GM23338 (cell line): ENCODE data around the gene GPR156. TPM values are rescaled to one million over a fixed set of nuclear protein-coding genes. Genes with fewer than 3 reads are reported as not detected.

Source experiments
- ATAC-seq: fragments of 200-7000 bp; cut with Tn5 transposase; 3 replicates; pipeline ENCODE4 v1.9.1; 2020
- DNase-seq: peaks from one replicate; pipeline ENCODE4 v3.0.0-alpha.2; 2015; ENCODE audit warnings: low spot score
- H2AFZ ChIP-seq: fragments of 200-600 bp; sonication (generic); 2 replicates; pipeline ENCODE4 v1.8.0; 2016; ENCODE audit warnings: antibody characterized with exemption, mild to moderate bottlenecking, moderate library complexity
- H3F3A ChIP-seq: fragments of 200-600 bp; sonication (generic); replicated peaks from 2 replicates; pipeline ENCODE4 v1.8.0; 2017; ENCODE audit warnings: antibody characterized with exemption, mixed run types, low read depth
- H3K27ac ChIP-seq: fragments of 200-600 bp; sonication (generic); 2 replicates; pipeline ENCODE4 v1.6.1; 2016; ENCODE audit warnings: low read depth
- H3K27me3 ChIP-seq: fragments of 200-600 bp; sonication (generic); 2 replicates; pipeline ENCODE4 v1.8.0; 2016; ENCODE audit warnings: mild to moderate bottlenecking, mixed run types, moderate library complexity; ENCODE audit not compliant: insufficient read depth
- H3K36me3 ChIP-seq: fragments of 200-600 bp; sonication (generic); 2 replicates; pipeline ENCODE4 v1.8.0; 2016; ENCODE audit warnings: mild to moderate bottlenecking; ENCODE audit not compliant: insufficient read depth
- H3K4me1 ChIP-seq: fragments of 200-600 bp; sonication (generic); 2 replicates; pipeline ENCODE4 v1.8.0; 2016; ENCODE audit warnings: mild to moderate bottlenecking, moderate library complexity; ENCODE audit not compliant: insufficient read depth
- H3K4me2 ChIP-seq: fragments of 200-600 bp; sonication (generic); 2 replicates; pipeline ENCODE4 v1.7.1; 2017; ENCODE audit warnings: mixed run types
- H3K4me3 ChIP-seq: fragments of 200-600 bp; sonication (generic); 2 replicates; pipeline ENCODE4 v1.6.1; 2016; ENCODE audit warnings: mixed run types
- H3K79me2 ChIP-seq: fragments of 200-600 bp; sonication (generic); replicated peaks from 2 replicates; pipeline ENCODE4 v1.8.0; 2017; ENCODE audit warnings: mild to moderate bottlenecking; ENCODE audit not compliant: insufficient read depth
- H3K9me2 ChIP-seq: fragments of 200-600 bp; sonication (generic); 2 replicates; pipeline ENCODE4 v1.8.0; 2017; ENCODE audit not compliant: insufficient read depth
- H4K20me1 ChIP-seq: fragments of 200-600 bp; sonication (generic); replicated peaks from 2 replicates; pipeline ENCODE4 v1.8.0; 2017; ENCODE audit warnings: mild to moderate bottlenecking; ENCODE audit not compliant: insufficient read depth
- H3K27ac Mint-ChIP-seq: 2 replicates; pipeline ENCODE4 v1.8.0; 2020; ENCODE audit warnings: inconsistent platforms, mild to moderate bottlenecking, moderate library complexity, mixed read lengths
- H3K27me3 Mint-ChIP-seq: 3 replicates; pipeline ENCODE4 v1.8.0; 2022; ENCODE audit warnings: low read depth, mild to moderate bottlenecking, moderate library complexity, mixed read lengths, inconsistent platforms; ENCODE audit not compliant: insufficient read depth, poor library complexity
- H3K36me3 Mint-ChIP-seq: 3 replicates; pipeline ENCODE4 v1.8.0; 2021; ENCODE audit warnings: low read depth, mild to moderate bottlenecking, inconsistent platforms, moderate library complexity, mixed read lengths
- H3K4me1 Mint-ChIP-seq: 3 replicates; pipeline ENCODE4 v1.8.0; 2020; ENCODE audit warnings: mild to moderate bottlenecking, inconsistent platforms, mixed read lengths
- H3K4me3 Mint-ChIP-seq: 3 replicates; pipeline ENCODE4 v1.8.0; 2021; ENCODE audit warnings: moderate library complexity, mild to moderate bottlenecking, inconsistent platforms, mixed read lengths
- H3K9me3 Mint-ChIP-seq: 3 replicates; pipeline ENCODE4 v1.8.0; 2020; ENCODE audit warnings: moderate library complexity, mild to moderate bottlenecking, inconsistent platforms, mixed read lengths
- CREB1 ChIP-seq: fragments of 250-450 bp; sonication (Bioruptor Pico); IDR thresholded peaks from 2 replicates; pipeline ENCODE4 v1.5.0; 2020; ENCODE audit warnings: low read depth, mild to moderate bottlenecking, moderate library complexity
- EZH2 ChIP-seq: fragments of 200-600 bp; sonication (generic); IDR thresholded peaks from one replicate; pipeline ENCODE4 v1.8.0; 2017; ENCODE audit warnings: antibody characterized with exemption, mild to moderate bottlenecking, low read depth; ENCODE audit not compliant: unreplicated experiment
- EZH2phosphoT487 ChIP-seq: fragments of 200-600 bp; sonication (generic); IDR thresholded peaks from one replicate; pipeline ENCODE4 v1.8.1; 2018; ENCODE audit warnings: antibody characterized with exemption; ENCODE audit not compliant: unreplicated experiment
- JUNB ChIP-seq: IDR thresholded peaks from one replicate; pipeline ENCODE4 v1.6.1; 2016; ENCODE audit warnings: antibody characterized with exemption; ENCODE audit not compliant: unreplicated experiment
- NANOG ChIP-seq: IDR thresholded peaks from 2 replicates; pipeline ENCODE4 v1.6.1; 2016; ENCODE audit warnings: antibody characterized with exemption, borderline replicate concordance
- POLR2AphosphoS5 ChIP-seq: IDR thresholded peaks from 2 replicates; pipeline ENCODE4 v1.6.1; 2016; ENCODE audit warnings: antibody characterized with exemption, low read depth
- STAT1 ChIP-seq: IDR thresholded peaks from one replicate; pipeline ENCODE4 v1.6.1; 2016; ENCODE audit warnings: antibody characterized with exemption; ENCODE audit not compliant: unreplicated experiment
- ZNF114 ChIP-seq: fragments of 250-450 bp; sonication (Bioruptor Pico); IDR thresholded peaks from 2 replicates; pipeline ENCODE4 v1.5.0; 2020; ENCODE audit warnings: mild to moderate bottlenecking, moderate library complexity
- ZNF331 ChIP-seq: fragments of 250-450 bp; sonication (Bioruptor Pico); IDR thresholded peaks from 2 replicates; pipeline ENCODE4 v1.5.0; 2020; ENCODE audit warnings: low read depth, mild to moderate bottlenecking, moderate library complexity
- polyA plus RNA-seq: library from polyadenylated mRNA; unstranded; fragments of >200 nt; fragmentation: Nextera tagmentation; extraction: Ambion mirVana; gene quantifications from 2 replicates; pipeline ENCODE4 v1.2.1, GENCODE V29; 2016
- total RNA-seq: library from RNA; depleted of rRNA; stranded (reverse); fragments of >200 nt; shearing (Covaris generic); gene quantifications from 2 replicates; pipeline ENCODE4 v1.2.3, GENCODE V29; 2014
- TF ChIP-seq, protein P1 (sequence below): fragments of 250-450 bp; sonication (Bioruptor Pico); IDR thresholded peaks from 2 replicates; pipeline ENCODE4 v1.5.0; 2020; ENCODE audit warnings: mild to moderate bottlenecking, moderate library complexity
- TF ChIP-seq, protein P2 (sequence below): IDR thresholded peaks from one replicate; pipeline ENCODE4 v1.6.1; 2018; ENCODE audit warnings: antibody characterized with exemption; ENCODE audit not compliant: unreplicated experiment
- TF ChIP-seq, protein P3 (sequence below): IDR thresholded peaks from 2 replicates; pipeline ENCODE4 v1.6.1; 2016; ENCODE audit warnings: antibody characterized with exemption
- TF ChIP-seq, protein P4 (sequence below), 2 experiments: fragments of 200-600 bp in 1 of 2; sonication (generic) in 1 of 2; conservative IDR thresholded peaks; 2 replicates each; pipeline versions ENCODE4 v1.5.1 to v1.6.1; 2016 to 2017; ENCODE audit warnings: antibody characterized with exemption in 2 of 2, low read depth in 2 of 2, mild to moderate bottlenecking in 2 of 2, moderate library complexity in 1 of 2

Gene GPR156
- total and polyA plus RNA-seq, 2 experiments from 2014 or later = 0.50 to 2.5 TPM

DNA sequence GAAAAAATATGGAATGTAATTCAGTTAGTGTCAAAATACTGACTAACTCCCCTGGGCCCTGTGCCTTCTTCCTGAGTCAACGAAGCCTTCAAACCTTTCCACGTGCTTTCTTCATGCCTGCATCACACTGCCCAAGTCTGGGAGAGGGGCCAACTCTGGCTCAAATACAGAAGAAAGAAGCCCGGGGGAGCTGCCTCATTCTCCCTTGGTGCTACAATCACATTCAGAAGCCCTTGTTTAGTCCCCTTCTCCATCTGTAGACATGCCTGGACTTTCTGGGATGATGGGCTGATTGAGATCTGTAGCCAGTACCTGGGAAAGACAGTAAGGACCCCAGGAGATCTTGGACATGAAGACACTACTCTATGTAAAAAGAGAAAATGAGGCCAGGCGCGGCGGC, 113.0 kb downstream of the GPR156 start:
- Mint-ChIP-seq H3K9me3 (no peaks in the 10 kb centered on the region), H3K27ac (no peak overlapping the region), H3K4me1 (peaks cover 3% of the 10 kb centered on the region; the same call in 2 of the 3 replicates), H3K4me3 (no peak overlapping the region), H3K36me3 (no peaks in the 10 kb centered on the region), H3K27me3 (peaks cover 4% of the 10 kb centered on the region)
- H4K20me1 ChIP-seq = no peaks in the 10 kb centered on the region
- H3K27me3 ChIP-seq = no peaks in the 10 kb centered on the region
- DNase-seq (no peak), ATAC-seq (no peak)
- H3K4me1 ChIP-seq = peaks cover 4% of the 10 kb centered on the region
- H3F3A ChIP-seq = no peaks in the 10 kb centered on the region
- H2AFZ ChIP-seq = no peak overlapping the region
- H3K36me3 ChIP-seq = no peaks in the 10 kb centered on the region
- no peaks in the 10 kb centered on the region for H3K9me2 ChIP-seq
- no peak overlapping the region for H3K27ac ChIP-seq
- TF ChIP-seq JUNB = no peak
- no peak for TF ChIP-seq ZNF114 (CRISPR knock-in tag)
- no peak for TF ChIP-seq STAT1
- TF ChIP-seq, protein P1, sequence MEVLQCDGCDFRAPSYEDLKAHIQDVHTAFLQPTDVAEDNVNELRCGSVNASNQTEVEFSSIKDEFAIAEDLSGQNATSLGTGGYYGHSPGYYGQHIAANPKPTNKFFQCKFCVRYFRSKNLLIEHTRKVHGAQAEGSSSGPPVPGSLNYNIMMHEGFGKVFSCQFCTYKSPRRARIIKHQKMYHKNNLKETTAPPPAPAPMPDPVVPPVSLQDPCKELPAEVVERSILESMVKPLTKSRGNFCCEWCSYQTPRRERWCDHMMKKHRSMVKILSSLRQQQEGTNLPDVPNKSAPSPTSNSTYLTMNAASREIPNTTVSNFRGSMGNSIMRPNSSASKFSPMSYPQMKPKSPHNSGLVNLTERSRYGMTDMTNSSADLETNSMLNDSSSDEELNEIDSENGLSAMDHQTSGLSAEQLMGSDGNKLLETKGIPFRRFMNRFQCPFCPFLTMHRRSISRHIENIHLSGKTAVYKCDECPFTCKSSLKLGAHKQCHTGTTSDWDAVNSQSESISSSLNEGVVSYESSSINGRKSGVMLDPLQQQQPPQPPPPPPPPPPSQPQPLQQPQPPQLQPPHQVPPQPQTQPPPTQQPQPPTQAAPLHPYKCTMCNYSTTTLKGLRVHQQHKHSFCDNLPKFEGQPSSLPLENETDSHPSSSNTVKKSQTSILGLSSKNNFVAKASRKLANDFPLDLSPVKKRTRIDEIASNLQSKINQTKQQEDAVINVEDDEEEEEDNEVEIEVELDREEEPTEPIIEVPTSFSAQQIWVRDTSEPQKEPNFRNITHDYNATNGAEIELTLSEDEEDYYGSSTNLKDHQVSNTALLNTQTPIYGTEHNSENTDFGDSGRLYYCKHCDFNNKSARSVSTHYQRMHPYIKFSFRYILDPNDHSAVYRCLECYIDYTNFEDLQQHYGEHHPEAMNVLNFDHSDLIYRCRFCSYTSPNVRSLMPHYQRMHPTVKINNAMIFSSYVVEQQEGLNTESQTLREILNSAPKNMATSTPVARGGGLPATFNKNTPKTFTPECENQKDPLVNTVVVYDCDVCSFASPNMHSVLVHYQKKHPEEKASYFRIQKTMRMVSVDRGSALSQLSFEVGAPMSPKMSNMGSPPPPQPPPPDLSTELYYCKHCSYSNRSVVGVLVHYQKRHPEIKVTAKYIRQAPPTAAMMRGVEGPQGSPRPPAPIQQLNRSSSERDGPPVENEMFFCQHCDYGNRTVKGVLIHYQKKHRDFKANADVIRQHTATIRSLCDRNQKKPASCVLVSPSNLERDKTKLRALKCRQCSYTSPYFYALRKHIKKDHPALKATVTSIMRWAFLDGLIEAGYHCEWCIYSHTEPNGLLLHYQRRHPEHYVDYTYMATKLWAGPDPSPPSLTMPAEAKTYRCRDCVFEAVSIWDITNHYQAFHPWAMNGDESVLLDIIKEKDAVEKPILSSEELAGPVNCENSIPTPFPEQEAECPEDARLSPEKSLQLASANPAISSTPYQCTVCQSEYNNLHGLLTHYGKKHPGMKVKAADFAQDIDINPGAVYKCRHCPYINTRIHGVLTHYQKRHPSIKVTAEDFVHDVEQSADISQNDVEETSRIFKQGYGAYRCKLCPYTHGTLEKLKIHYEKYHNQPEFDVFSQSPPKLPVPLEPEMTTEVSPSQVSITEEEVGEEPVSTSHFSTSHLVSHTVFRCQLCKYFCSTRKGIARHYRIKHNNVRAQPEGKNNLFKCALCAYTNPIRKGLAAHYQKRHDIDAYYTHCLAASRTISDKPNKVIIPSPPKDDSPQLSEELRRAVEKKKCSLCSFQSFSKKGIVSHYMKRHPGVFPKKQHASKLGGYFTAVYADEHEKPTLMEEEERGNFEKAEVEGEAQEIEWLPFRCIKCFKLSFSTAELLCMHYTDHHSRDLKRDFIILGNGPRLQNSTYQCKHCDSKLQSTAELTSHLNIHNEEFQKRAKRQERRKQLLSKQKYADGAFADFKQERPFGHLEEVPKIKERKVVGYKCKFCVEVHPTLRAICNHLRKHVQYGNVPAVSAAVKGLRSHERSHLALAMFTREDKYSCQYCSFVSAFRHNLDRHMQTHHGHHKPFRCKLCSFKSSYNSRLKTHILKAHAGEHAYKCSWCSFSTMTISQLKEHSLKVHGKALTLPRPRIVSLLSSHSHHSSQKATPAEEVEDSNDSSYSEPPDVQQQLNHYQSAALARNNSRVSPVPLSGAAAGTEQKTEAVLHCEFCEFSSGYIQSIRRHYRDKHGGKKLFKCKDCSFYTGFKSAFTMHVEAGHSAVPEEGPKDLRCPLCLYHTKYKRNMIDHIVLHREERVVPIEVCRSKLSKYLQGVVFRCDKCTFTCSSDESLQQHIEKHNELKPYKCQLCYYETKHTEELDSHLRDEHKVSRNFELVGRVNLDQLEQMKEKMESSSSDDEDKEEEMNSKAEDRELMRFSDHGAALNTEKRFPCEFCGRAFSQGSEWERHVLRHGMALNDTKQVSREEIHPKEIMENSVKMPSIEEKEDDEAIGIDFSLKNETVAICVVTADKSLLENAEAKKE (CRISPR knock-in tag) = no peak
- no peak for TF ChIP-seq EZH2
- TF ChIP-seq, protein P2, sequence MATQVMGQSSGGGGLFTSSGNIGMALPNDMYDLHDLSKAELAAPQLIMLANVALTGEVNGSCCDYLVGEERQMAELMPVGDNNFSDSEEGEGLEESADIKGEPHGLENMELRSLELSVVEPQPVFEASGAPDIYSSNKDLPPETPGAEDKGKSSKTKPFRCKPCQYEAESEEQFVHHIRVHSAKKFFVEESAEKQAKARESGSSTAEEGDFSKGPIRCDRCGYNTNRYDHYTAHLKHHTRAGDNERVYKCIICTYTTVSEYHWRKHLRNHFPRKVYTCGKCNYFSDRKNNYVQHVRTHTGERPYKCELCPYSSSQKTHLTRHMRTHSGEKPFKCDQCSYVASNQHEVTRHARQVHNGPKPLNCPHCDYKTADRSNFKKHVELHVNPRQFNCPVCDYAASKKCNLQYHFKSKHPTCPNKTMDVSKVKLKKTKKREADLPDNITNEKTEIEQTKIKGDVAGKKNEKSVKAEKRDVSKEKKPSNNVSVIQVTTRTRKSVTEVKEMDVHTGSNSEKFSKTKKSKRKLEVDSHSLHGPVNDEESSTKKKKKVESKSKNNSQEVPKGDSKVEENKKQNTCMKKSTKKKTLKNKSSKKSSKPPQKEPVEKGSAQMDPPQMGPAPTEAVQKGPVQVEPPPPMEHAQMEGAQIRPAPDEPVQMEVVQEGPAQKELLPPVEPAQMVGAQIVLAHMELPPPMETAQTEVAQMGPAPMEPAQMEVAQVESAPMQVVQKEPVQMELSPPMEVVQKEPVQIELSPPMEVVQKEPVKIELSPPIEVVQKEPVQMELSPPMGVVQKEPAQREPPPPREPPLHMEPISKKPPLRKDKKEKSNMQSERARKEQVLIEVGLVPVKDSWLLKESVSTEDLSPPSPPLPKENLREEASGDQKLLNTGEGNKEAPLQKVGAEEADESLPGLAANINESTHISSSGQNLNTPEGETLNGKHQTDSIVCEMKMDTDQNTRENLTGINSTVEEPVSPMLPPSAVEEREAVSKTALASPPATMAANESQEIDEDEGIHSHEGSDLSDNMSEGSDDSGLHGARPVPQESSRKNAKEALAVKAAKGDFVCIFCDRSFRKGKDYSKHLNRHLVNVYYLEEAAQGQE = no peak
- TF ChIP-seq POLR2AphosphoS5 = no peak
- TF ChIP-seq, protein P3, sequence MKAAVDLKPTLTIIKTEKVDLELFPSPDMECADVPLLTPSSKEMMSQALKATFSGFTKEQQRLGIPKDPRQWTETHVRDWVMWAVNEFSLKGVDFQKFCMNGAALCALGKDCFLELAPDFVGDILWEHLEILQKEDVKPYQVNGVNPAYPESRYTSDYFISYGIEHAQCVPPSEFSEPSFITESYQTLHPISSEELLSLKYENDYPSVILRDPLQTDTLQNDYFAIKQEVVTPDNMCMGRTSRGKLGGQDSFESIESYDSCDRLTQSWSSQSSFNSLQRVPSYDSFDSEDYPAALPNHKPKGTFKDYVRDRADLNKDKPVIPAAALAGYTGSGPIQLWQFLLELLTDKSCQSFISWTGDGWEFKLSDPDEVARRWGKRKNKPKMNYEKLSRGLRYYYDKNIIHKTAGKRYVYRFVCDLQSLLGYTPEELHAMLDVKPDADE = no peak
- TF ChIP-seq, protein P4, sequence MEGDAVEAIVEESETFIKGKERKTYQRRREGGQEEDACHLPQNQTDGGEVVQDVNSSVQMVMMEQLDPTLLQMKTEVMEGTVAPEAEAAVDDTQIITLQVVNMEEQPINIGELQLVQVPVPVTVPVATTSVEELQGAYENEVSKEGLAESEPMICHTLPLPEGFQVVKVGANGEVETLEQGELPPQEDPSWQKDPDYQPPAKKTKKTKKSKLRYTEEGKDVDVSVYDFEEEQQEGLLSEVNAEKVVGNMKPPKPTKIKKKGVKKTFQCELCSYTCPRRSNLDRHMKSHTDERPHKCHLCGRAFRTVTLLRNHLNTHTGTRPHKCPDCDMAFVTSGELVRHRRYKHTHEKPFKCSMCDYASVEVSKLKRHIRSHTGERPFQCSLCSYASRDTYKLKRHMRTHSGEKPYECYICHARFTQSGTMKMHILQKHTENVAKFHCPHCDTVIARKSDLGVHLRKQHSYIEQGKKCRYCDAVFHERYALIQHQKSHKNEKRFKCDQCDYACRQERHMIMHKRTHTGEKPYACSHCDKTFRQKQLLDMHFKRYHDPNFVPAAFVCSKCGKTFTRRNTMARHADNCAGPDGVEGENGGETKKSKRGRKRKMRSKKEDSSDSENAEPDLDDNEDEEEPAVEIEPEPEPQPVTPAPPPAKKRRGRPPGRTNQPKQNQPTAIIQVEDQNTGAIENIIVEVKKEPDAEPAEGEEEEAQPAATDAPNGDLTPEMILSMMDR (conservative IDR thresholded peaks at IDR 0.05; ENCODE audit: low read depth in 2 of 2) = no peak
- TF ChIP-seq EZH2phosphoT487 = no peak
- TF ChIP-seq CREB1 = no peak
- TF ChIP-seq ZNF331 = no peak
- no peak for TF ChIP-seq NANOG
- H3K79me2 ChIP-seq = no peaks in the 10 kb centered on the region
- no peak overlapping the region for H3K4me3 ChIP-seq
- no peak overlapping the region for H3K4me2 ChIP-seq
